ENCODE measurements around the gene ITGB3BP.

The ITGB3BP gene

GRCh38 chr1:63405987-63406386 lies 117.0 kb downstream of the ITGB3BP start:
- TF ChIP-seq EGR1 (IDR thresholded peaks at IDR 0.05), result no peak
- TF ChIP-seq YY1 (IDR thresholded peaks at IDR 0.05; ENCODE audit: low read depth), result no peak
- TF ChIP-seq TCF12 (IDR thresholded peaks at IDR 0.05; ENCODE audit: low read depth), result no peak
- TF ChIP-seq RAD21 (IDR thresholded peaks at IDR 0.05; ENCODE audit: low read depth), result no peak
- no peak for TF ChIP-seq EP300 (IDR thresholded peaks at IDR 0.05; ENCODE audit: borderline replicate concordance)
- no peak for TF ChIP-seq TAF1 (IDR thresholded peaks at IDR 0.05; ENCODE audit: low read depth)
- no peak for TF ChIP-seq FOXM1 (IDR thresholded peaks at IDR 0.05; ENCODE audit: borderline replicate concordance, low read depth)
- no peak for TF ChIP-seq USF1 (IDR thresholded peaks at IDR 0.05)
- no peak for TF ChIP-seq CREB1 (IDR thresholded peaks at IDR 0.05; ENCODE audit: low read depth)
- TF ChIP-seq TEAD4 (IDR thresholded peaks at IDR 0.05), result no peak
- TF ChIP-seq REST (IDR thresholded peaks at IDR 0.05; ENCODE audit: low read depth), result no peak
- no peak for TF ChIP-seq MAX (IDR thresholded peaks at IDR 0.05)
- TF ChIP-seq ZBTB7A (IDR thresholded peaks at IDR 0.05; ENCODE audit: low read depth), result no peak
- no peak for TF ChIP-seq CEBPB (IDR thresholded peaks at IDR 0.05)
- no peak for TF ChIP-seq NFIC (IDR thresholded peaks at IDR 0.05)

- TF ChIP-seq EGR1 (IDR thresholded peaks at IDR 0.05), result no peak
- TF ChIP-seq USF1 (IDR thresholded peaks at IDR 0.05), result 0 out of 2 replicates have a peak, but pooled peaks have one; percentile 6
- no peak for TF ChIP-seq NFIC (IDR thresholded peaks at IDR 0.05)
- no peak for TF ChIP-seq CEBPB (IDR thresholded peaks at IDR 0.05)
- TF ChIP-seq TCF12 (IDR thresholded peaks at IDR 0.05; ENCODE audit: low read depth), result no peak
- TF ChIP-seq MAX (IDR thresholded peaks at IDR 0.05), result 0 out of 2 replicates have a peak, but pooled peaks have one; percentile 21
- no peak for TF ChIP-seq TEAD4 (IDR thresholded peaks at IDR 0.05)
- TF ChIP-seq RAD21 (IDR thresholded peaks at IDR 0.05; ENCODE audit: low read depth), result no peak
Measured at GRCh38 chr1:63405021-63405420, 118.0 kb downstream of the ITGB3BP start.

GRCh38 chr1:63403386-63403785 lies 119.6 kb downstream of the ITGB3BP start:
- TF ChIP-seq ZBTB7A (IDR thresholded peaks at IDR 0.05; ENCODE audit: low read depth), result no peak
- no peak for TF ChIP-seq EP300 (IDR thresholded peaks at IDR 0.05; ENCODE audit: borderline replicate concordance)
- no peak for TF ChIP-seq YY1 (IDR thresholded peaks at IDR 0.05; ENCODE audit: low read depth)
- TF ChIP-seq CREB1 (IDR thresholded peaks at IDR 0.05; ENCODE audit: low read depth), result no peak
- no peak for TF ChIP-seq TEAD4 (IDR thresholded peaks at IDR 0.05)
- TF ChIP-seq FOXM1 (IDR thresholded peaks at IDR 0.05; ENCODE audit: borderline replicate concordance, low read depth), result no peak
- no peak for TF ChIP-seq REST (IDR thresholded peaks at IDR 0.05; ENCODE audit: low read depth)
- no peak for TF ChIP-seq EGR1 (IDR thresholded peaks at IDR 0.05)
- TF ChIP-seq NFIC (IDR thresholded peaks at IDR 0.05), result no peak
- TF ChIP-seq RAD21 (IDR thresholded peaks at IDR 0.05; ENCODE audit: low read depth), result no peak
- no peak for TF ChIP-seq CEBPB (IDR thresholded peaks at IDR 0.05)
- no peak for TF ChIP-seq MAX (IDR thresholded peaks at IDR 0.05)
- no peak for TF ChIP-seq TAF1 (IDR thresholded peaks at IDR 0.05; ENCODE audit: low read depth)
- TF ChIP-seq USF1 (IDR thresholded peaks at IDR 0.05), result no peak
- no peak for TF ChIP-seq TCF12 (IDR thresholded peaks at IDR 0.05; ENCODE audit: low read depth)

GRCh38 chr1:63401945-63402344 lies 121.1 kb downstream of the ITGB3BP start:
- TF ChIP-seq NFIC (IDR thresholded peaks at IDR 0.05) (no peak), ZBTB7A (IDR thresholded peaks at IDR 0.05; ENCODE audit: low read depth) (no peak), REST (IDR thresholded peaks at IDR 0.05; ENCODE audit: low read depth) (no peak), MAX (IDR thresholded peaks at IDR 0.05) (no peak), USF1 (IDR thresholded peaks at IDR 0.05) (no peak), FOXM1 (IDR thresholded peaks at IDR 0.05; ENCODE audit: borderline replicate concordance, low read depth) (no peak), TAF1 (IDR thresholded peaks at IDR 0.05; ENCODE audit: low read depth) (no peak), CREB1 (IDR thresholded peaks at IDR 0.05; ENCODE audit: low read depth) (no peak), CEBPB (IDR thresholded peaks at IDR 0.05) (no peak), TEAD4 (IDR thresholded peaks at IDR 0.05) (no peak), TCF12 (IDR thresholded peaks at IDR 0.05; ENCODE audit: low read depth) (no peak), EGR1 (IDR thresholded peaks at IDR 0.05) (no peak), YY1 (IDR thresholded peaks at IDR 0.05; ENCODE audit: low read depth) (no peak), RAD21 (IDR thresholded peaks at IDR 0.05; ENCODE audit: low read depth) (no peak), EP300 (IDR thresholded peaks at IDR 0.05; ENCODE audit: borderline replicate concordance) (no peak)
